Cardiac muscle cell (in vitro differentiated cells and primary cell): ENCODE measurements around the gene PARP12. TPM values are rescaled to one million over a fixed set of nuclear protein-coding genes. Genes with fewer than 3 reads are reported as not detected.

ENCODE experiments used
- DNase-seq, 2 donors: peaks; one replicate each; pipeline versions ENCODE4 v3.0.0 to v3.0.0-alpha.2; 2010 to 2017; ENCODE audit warnings: low read depth in 1 of 2, low spot score in 1 of 2
- H3K27ac ChIP-seq: fragments of 200-600 bp; sonication (generic); 2 replicates; pipeline ENCODE4 v1.5.1; 2016
- H3K27me3 ChIP-seq: fragments of 200-600 bp; sonication (generic); 2 replicates; pipeline ENCODE4 v1.6.0; 2016; ENCODE audit warnings: control low read depth
- H3K36me3 ChIP-seq: fragments of 200-600 bp; sonication (generic); 2 replicates; pipeline ENCODE4 v1.5.1; 2016; ENCODE audit warnings: control low read depth
- H3K4me1 ChIP-seq: fragments of 200-600 bp; sonication (generic); 2 replicates; pipeline ENCODE4 v1.8.1; 2017; ENCODE audit warnings: low read depth, mild to moderate bottlenecking, mixed run types
- H3K4me3 ChIP-seq: fragments of 200-600 bp; sonication (generic); 2 replicates; pipeline ENCODE4 v1.5.1; 2016; ENCODE audit warnings: mild to moderate bottlenecking
- H3K9me3 ChIP-seq: fragments of 200-600 bp; sonication (generic); 2 replicates; pipeline ENCODE4 v1.5.1; 2017; ENCODE audit warnings: low read depth, mild to moderate bottlenecking, control low read depth
- CTCF ChIP-seq: IDR thresholded peaks from 2 replicates; pipeline ENCODE4 v1.5.1; 2012; ENCODE audit warnings: low read depth, mild to moderate bottlenecking, low read length
- polyA plus RNA-seq: library from polyadenylated mRNA; unstranded; fragments of >200 nt; fragmentation: Nextera tagmentation; extraction: Ambion mirVana; gene quantifications from 2 replicates; pipeline ENCODE4 v1.2.1, GENCODE V29; 2016
- total RNA-seq: library from RNA; depleted of rRNA; stranded (reverse); fragments of >200 nt; gene quantifications from 2 replicates; pipeline ENCODE4 v1.2.3, GENCODE V29; 2016

The PARP12 gene
- total and polyA plus RNA-seq, 2 experiments from 2014 or later = 0.45 to 2.2 TPM

- Histone ChIP-seq H3K4me1 (no peaks in the 10 kb centered on the region), H3K27ac (no peak overlapping the region), H3K9me3 (no peaks in the 10 kb centered on the region), H3K4me3 (no peak overlapping the region), H3K27me3 (no peaks in the 10 kb centered on the region), H3K36me3 (no peaks in the 10 kb centered on the region)
- no peak for DNase-seq
- no peak for TF ChIP-seq CTCF
These were observed 31.4 kb downstream of the PARP12 start for GRCh38 chr7:140031364-140031763.

- H3K9me3 ChIP-seq = no peaks in the 10 kb centered on the region
These were observed 33.7 kb downstream of the PARP12 start for GRCh38 chr7:140029072-140029471.

DNA sequence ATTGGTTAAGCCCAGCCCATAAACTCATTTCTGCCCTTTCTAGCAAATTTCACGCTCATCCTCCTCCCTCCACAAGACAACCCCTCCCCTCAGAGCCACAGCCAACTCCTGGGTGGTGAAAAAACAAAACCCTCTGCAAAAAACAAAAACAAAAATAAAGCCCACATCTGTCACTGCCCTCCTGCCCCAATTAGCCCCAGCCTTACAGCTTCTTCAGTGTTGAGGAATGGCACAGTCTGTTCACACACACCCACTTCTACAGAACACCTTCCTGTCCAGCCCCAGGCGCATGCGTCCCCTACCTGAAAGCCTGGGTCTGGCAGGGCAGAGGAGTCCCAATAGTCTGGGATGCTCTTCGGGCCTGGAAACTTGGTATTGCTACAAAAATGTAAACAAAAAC, 34.4 kb downstream of the PARP12 start:
- no peak overlapping the region for H3K27ac ChIP-seq
- H3K9me3 ChIP-seq = no peaks in the 10 kb centered on the region
- no peaks in the 10 kb centered on the region for H3K27me3 ChIP-seq
- no peak for TF ChIP-seq CTCF
- no peaks in the 10 kb centered on the region for H3K4me1 ChIP-seq
- DNase-seq = no peak
- H3K36me3 ChIP-seq = no peaks in the 10 kb centered on the region
- H3K4me3 ChIP-seq = no peak overlapping the region

More at GRCh38 chr7:140029072-140029471, 33.7 kb downstream of the PARP12 start:
- TF ChIP-seq CTCF = no peak
- Histone ChIP-seq H3K4me1 (no peaks in the 10 kb centered on the region), H3K27me3 (no peaks in the 10 kb centered on the region), H3K27ac (no peak overlapping the region), H3K4me3 (no peak overlapping the region), H3K36me3 (no peaks in the 10 kb centered on the region)
- DNase-seq = no peak

DNA sequence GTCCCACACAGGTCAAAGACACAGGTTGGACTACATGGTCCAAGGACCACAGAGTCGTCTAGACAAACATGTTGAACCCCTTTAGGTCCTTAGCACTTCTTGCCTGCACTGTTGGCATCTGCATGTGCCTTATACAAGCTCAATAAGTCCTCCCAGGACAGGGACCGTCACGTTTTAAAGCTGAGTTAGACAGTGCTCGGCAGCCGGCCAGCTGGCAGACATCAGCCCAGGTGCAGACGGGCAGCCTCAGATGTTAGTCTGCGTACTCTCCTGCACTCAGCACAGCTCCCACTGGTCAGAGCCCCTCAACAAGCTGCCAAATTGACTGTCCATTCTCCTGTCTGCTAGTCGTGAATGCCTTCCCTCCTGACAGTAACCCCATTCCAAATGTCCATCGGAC, 34.9 kb downstream of the PARP12 start:
- no peak for TF ChIP-seq CTCF
- H3K36me3 ChIP-seq = no peaks in the 10 kb centered on the region

DNA sequence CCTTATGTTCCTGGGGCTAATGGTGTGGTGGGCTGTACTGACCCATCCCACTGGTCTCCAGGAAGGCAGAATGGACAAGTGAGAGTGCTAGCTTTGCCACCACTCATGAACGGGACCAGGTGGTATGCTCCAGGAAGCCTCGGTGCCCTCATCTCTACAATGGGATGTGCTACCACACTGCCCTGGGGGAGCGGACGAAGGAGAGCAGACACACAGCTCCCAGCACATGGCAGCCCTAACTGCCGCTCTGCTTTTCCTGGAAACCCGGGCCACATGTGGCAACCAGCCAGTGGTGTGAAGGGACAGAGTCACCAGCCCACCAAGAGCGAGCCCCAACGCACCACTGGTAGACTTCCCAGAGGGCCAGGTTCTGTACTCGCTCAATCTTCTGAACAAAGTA, 35.8 kb downstream of the PARP12 start:
- Histone ChIP-seq H3K4me1 (no peaks in the 10 kb centered on the region), H3K9me3 (no peaks in the 10 kb centered on the region), H3K4me3 (no peak overlapping the region), H3K36me3 (no peaks in the 10 kb centered on the region), H3K27me3 (no peaks in the 10 kb centered on the region), H3K27ac (no peak overlapping the region)
- no peak for TF ChIP-seq CTCF
- DNase-seq = no peak

More for the DNA sequence above, 34.9 kb downstream of the PARP12 start:
- no peak overlapping the region for H3K27ac ChIP-seq
- no peaks in the 10 kb centered on the region for H3K4me1 ChIP-seq
- DNase-seq = no peak
- H3K4me3 ChIP-seq = no peak overlapping the region
- H3K9me3 ChIP-seq = no peaks in the 10 kb centered on the region
- no peaks in the 10 kb centered on the region for H3K27me3 ChIP-seq
